ENCODE measurements around the gene NRP1. TPM values are rescaled to one million over a fixed set of nuclear protein-coding genes. Genes with fewer than 3 reads are reported as not detected.

Gene NRP1
- total and polyA plus RNA-seq, 4 donors: 18.5 to 188 (median 71.7) TPM

DNA sequence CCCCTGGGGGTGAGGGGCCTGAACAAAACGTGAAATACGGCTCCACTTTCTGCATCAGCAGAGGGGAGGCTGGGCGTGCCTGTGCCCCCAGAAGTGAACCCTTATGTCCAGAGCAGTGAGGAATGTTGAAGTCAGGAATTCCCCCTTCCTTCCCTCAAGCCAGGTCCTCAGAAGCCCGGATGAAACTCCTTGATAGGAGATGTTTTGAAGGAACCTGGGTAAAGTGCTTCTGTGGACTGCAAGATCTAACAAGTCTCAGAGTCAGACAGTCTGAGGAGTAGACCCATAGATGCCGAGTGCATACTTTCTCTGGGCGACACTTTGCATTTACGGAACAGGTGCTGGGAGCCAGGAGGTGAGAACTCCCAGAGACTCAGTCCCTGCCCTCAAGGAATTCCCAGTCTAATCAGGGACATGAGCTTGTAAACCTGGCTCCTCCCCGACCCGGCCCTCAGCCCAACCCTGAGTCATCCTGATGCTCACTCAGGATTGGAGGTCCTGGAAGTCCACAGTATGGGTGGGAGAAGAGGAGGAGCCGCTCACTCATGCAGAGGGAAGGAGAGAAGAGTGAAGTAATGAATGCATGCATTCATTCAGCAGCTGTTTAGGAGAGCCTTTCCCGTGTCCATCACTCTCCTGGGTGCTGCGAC is 197.0 kb downstream of the NRP1 start:
- Histone ChIP-seq H3K9ac (ENCODE audit: insufficient read depth in 1 of 2, low read length in 2 of 2) (no peak overlapping the region), H3K4me1 (ENCODE audit: control insufficient read depth in 5 of 5, insufficient read depth in 5 of 5, low read length in 5 of 5) (no peaks in the 10 kb centered on the region), H3K9me3 (ENCODE audit: control insufficient read depth in 4 of 4, insufficient read depth in 3 of 4, low read length in 3 of 4) (no peaks in the 10 kb centered on the region), H3K36me3 (ENCODE audit: control insufficient read depth in 4 of 4, insufficient read depth in 4 of 4, low read length in 4 of 4) (no peaks in the 10 kb centered on the region), H3K27me3 (ENCODE audit: control insufficient read depth in 3 of 3, insufficient read depth in 3 of 3, low read length in 2 of 3) (no peaks in the 10 kb centered on the region), H3K27ac (ENCODE audit: low read depth in 1 of 2, low read length in 1 of 2) (no peak overlapping the region), H3K4me3 (no peak overlapping the region)
- ATAC-seq (ENCODE audit: insufficient read depth, low FRiP score) (no peak), DNase-seq (no peak)
- 89 to 90% methylated on average over 12 of the region's 12 CpGs for WGBS, 2 donors
- TF ChIP-seq, protein P1, sequence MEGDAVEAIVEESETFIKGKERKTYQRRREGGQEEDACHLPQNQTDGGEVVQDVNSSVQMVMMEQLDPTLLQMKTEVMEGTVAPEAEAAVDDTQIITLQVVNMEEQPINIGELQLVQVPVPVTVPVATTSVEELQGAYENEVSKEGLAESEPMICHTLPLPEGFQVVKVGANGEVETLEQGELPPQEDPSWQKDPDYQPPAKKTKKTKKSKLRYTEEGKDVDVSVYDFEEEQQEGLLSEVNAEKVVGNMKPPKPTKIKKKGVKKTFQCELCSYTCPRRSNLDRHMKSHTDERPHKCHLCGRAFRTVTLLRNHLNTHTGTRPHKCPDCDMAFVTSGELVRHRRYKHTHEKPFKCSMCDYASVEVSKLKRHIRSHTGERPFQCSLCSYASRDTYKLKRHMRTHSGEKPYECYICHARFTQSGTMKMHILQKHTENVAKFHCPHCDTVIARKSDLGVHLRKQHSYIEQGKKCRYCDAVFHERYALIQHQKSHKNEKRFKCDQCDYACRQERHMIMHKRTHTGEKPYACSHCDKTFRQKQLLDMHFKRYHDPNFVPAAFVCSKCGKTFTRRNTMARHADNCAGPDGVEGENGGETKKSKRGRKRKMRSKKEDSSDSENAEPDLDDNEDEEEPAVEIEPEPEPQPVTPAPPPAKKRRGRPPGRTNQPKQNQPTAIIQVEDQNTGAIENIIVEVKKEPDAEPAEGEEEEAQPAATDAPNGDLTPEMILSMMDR (IDR thresholded peaks at IDR 0.05; ENCODE audit: control extremely low read depth, extremely low read depth): no peak

DNA sequence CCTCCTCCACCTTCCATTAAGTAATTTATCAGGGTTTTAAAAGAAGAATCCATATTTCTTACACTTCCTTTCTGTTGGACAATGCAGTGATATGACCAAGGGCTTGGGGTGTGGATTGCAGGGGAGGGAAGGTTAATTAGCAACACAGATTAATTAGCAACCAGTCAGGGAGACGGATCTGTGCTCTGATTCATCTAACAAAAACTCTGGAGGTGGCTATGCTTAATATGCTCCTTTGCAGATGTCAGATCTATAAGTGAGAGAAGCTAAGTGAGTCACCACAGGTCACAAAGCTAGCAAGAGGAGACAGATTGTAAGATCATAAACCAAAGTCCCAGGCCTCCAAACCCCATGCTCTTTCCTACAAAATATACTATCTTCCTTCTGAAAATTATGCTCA is 197.7 kb downstream of the NRP1 start:
- no peak for ATAC-seq (ENCODE audit: insufficient read depth, low FRiP score)

DNA sequence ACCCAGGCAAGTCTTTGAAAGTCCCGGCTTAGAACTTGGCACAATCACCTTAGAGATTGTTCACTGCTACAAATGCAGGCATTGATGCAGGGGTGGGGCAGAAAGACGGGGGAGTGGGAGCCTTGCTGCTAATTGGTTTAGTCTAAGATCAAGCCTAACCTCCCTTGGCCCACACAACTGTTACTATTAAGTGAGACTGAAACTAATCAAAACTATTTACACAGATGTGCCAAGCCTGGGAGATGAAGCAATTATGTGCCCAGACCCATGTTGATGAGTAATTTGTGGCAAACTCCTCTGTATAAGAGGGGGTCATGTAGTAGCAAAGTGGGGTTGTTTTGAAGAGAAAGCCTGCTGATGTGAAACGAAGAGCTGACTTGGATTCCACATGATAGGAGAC is 198.2 kb downstream of the NRP1 start:
- no peak overlapping the region for H3K9ac ChIP-seq (ENCODE audit: insufficient read depth in 1 of 2, low read length in 2 of 2)
- peaks cover 0 to 2% (median 0%) of the 10 kb centered on the region in 4 donors for H3K9me3 ChIP-seq (ENCODE audit: control insufficient read depth in 4 of 4, insufficient read depth in 3 of 4, low read length in 3 of 4)
- DNase-seq: no peak
- 49 to 81% methylated on average over 3 of the region's 3 CpGs for WGBS, 2 donors
- ATAC-seq (ENCODE audit: insufficient read depth, low FRiP score): no peak
- no peaks in the 10 kb centered on the region for H3K36me3 ChIP-seq (ENCODE audit: control insufficient read depth in 4 of 4, insufficient read depth in 4 of 4, low read length in 4 of 4)
- H3K27ac ChIP-seq (ENCODE audit: low read depth in 1 of 2, low read length in 1 of 2): no peak overlapping the region
- H3K4me1 ChIP-seq (ENCODE audit: control insufficient read depth in 5 of 5, insufficient read depth in 5 of 5, low read length in 5 of 5): peaks cover 0 to 3% (median 0%) of the 10 kb centered on the region in 5 donors
- TF ChIP-seq, protein P1 (IDR thresholded peaks at IDR 0.05; ENCODE audit: control extremely low read depth, extremely low read depth): no peak
- no peak overlapping the region for H3K4me3 ChIP-seq
- no peaks in the 10 kb centered on the region for H3K27me3 ChIP-seq (ENCODE audit: control insufficient read depth in 3 of 3, insufficient read depth in 3 of 3, low read length in 2 of 3)

More for the DNA sequence above, 197.7 kb downstream of the NRP1 start:
- no peaks in the 10 kb centered on the region for H3K4me1 ChIP-seq (ENCODE audit: control insufficient read depth in 5 of 5, insufficient read depth in 5 of 5, low read length in 5 of 5)
- TF ChIP-seq, protein P1 (IDR thresholded peaks at IDR 0.05; ENCODE audit: control extremely low read depth, extremely low read depth): no peak
- H3K9me3 ChIP-seq (ENCODE audit: control insufficient read depth in 4 of 4, insufficient read depth in 3 of 4, low read length in 3 of 4): peaks cover 0 to 2% (median 0%) of the 10 kb centered on the region in 4 donors
- H3K27me3 ChIP-seq (ENCODE audit: control insufficient read depth in 3 of 3, insufficient read depth in 3 of 3, low read length in 2 of 3): no peaks in the 10 kb centered on the region
- no peak overlapping the region for H3K9ac ChIP-seq (ENCODE audit: insufficient read depth in 1 of 2, low read length in 2 of 2)
- 50 to 84% methylated on average over 1 of the region's 1 CpG for WGBS, 2 donors
- H3K4me3 ChIP-seq: no peak overlapping the region
- H3K36me3 ChIP-seq (ENCODE audit: control insufficient read depth in 4 of 4, insufficient read depth in 4 of 4, low read length in 4 of 4): no peaks in the 10 kb centered on the region
- no peak for DNase-seq
- no peak overlapping the region for H3K27ac ChIP-seq (ENCODE audit: low read depth in 1 of 2, low read length in 1 of 2)

Measured in lung (tissue), 12 donors.